Dedifferentiated amniotic fluid mesenchymal stem cell (primary cell): ENCODE measurements around the gene SMCO2.

Source experiments
- DNase-seq: peaks from one replicate; pipeline ENCODE4 v3.0.0-alpha.2; 2016; ENCODE audit errors: extremely low spot score

SMCO2 gene

GRCh38 chr12:27446436-27446835 is at the start of gene SMCO2:
SMCO2 (plus strand) TSS chr12:27446736; CDS start chr12:27470632, 23,896 bp downstream.
- no peak for DNase-seq

GRCh38 chr12:27398466-27398865 is 48.1 kb upstream of the SMCO2 start:
- no peak for DNase-seq

DNA sequence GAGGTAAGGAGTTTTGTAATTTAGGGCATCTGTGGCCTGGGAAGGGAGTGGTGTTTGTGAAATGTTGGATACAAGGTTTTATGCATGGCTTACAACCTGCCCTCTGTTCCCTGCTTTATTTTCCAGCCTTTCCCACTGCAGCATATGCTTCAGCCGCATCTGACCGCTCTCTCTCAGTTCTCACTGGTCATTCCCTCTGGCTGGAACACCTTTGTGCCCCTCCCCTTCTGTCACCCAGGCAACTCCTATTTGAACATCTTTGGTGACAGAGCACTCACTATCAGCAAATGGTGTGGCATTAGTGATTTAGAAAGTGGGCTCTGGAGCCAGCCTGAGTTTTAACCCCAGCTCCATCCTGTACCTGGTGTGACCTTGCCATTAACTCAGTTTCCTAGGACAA is 47.5 kb upstream of the SMCO2 start:
- no peak for DNase-seq

- DNase-seq: no peak
These were observed 45.6 kb upstream of the SMCO2 start for GRCh38 chr12:27400856-27401354.

DNA sequence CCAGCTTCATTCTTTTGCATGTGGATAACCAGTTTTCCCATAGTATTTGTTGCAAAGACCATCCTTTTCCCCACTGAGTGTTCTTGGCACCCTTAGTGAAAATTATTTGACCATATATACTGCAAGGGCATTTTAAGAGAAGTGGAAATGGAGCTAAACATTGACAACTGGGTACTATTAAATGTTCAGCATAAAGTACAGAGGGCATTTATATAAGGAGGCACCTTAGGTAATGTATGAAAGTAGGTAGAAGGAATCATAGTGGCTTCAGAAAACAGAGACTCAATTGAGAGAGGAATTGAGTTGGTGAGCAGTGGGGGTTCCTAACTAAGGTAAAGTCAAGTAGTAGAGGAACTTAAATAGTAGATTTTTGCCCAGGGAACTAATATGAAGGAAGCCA is 34.5 kb upstream of the SMCO2 start:
- DNase-seq: no peak

DNA sequence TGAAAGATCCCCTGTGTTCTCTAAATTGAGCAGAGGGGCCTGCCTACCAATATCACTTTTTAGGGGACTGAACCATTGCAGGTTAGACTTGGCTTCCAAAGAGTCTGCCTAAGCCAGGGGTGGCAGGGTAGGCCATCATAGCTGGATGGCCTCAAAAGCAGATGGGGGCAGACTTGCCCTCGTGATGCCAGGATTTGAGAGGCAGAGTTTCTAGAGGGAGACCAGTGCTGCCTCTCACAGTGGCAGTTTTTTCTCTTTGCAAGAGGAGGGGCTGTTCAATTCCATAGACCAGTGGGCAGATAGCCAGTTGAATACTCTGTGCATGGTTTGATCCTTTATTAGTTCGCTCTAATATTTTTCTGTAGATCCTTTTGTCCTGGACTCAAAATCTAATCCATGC is 23.8 kb upstream of the SMCO2 start:
- DNase-seq: no peak

- DNase-seq: peak; percentile 61
These were observed 21.8 kb upstream of the SMCO2 start for GRCh38 chr12:27424631-27425230.

GRCh38 chr12:27425306-27425705 is 21.2 kb upstream of the SMCO2 start:
- no peak for DNase-seq

- DNase-seq: no peak
These were observed 19.6 kb upstream of the SMCO2 start for GRCh38 chr12:27426743-27427487.

- DNase-seq: no peak
These were observed 18.7 kb upstream of the SMCO2 start for GRCh38 chr12:27427824-27428223.

DNA sequence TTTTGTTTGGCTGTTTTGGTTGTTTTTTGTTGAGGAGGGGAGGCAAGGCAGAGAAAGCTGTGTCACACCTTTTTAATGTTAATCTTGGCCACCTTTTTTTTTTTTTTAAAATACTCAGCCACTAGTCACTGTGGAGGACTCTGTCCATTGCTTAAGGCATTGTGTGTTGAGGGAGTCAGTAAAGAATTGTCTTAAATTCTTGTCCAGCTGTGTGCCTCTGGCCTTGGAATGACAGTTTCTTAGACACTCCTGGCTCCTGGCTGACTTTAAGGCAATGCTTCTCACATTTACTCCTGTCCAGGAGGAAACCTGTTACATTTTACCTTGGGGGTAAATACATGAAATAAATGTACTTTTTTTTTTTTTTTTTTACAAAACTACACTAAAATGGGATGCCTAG is 18.1 kb upstream of the SMCO2 start:
- no peak for DNase-seq

DNA sequence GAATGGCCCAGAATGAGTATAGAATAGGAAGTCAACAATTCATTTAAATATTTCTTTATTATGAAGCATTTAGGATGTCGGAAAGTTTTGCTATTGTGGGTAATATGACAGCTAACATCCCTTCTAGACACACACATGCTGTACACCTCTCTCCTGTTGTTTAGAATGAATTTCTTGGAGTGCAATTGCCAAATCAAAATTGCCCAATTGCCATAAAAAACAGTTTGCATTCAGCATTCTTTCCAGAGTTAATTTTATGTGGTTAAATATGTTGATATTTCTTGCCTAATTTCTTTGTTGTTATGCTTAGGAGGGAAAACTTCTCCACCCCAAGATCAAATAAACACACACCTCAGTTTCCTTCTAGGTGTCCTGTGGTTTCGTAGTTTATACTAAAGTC is 16.9 kb upstream of the SMCO2 start:
- no peak for DNase-seq

- no peak for DNase-seq
These were observed 15.4 kb upstream of the SMCO2 start for GRCh38 chr12:27431185-27431584.

DNA sequence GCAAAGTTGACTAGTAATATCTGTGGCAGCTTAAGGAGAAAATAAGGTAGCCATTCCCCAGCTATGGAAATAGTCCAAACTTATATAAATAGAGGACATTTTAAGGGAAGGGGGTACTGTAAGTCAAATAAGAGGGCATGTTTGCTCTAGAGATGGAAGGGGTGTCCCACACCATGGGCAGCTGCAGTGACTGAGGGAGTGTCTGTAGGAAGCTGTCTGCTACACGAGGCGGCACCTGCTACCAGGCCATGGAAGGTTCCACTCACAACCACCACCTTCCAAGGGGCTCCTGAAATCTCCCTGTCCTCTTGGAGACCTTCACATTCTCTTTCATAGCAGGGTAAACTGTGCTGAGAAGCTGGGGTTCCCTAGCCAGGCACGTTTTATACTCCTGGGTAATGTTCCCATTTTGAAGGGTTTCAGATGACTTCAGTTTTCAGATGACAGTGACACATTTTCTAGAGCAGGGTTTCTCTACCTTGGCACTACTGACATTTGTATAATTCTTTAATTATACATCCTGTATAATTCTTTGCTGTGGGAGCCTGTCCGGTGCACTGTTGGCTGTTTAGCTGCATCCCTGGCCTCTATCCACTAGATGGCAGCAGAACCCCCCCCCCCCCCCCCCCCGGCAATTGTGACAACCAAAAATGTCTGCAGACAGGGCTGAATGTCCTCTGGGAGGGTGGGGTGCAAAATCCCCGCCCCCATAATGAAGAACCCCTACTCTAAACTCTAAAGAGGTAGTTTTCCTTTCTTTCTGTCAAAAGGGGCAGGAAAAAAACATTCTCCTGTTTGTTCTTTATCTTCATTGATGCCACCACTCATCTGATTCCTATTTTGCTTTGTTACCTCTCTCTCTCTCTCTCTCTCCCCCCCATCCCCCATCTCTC is 11.6 kb upstream of the SMCO2 start:
- no peak for DNase-seq

DNA sequence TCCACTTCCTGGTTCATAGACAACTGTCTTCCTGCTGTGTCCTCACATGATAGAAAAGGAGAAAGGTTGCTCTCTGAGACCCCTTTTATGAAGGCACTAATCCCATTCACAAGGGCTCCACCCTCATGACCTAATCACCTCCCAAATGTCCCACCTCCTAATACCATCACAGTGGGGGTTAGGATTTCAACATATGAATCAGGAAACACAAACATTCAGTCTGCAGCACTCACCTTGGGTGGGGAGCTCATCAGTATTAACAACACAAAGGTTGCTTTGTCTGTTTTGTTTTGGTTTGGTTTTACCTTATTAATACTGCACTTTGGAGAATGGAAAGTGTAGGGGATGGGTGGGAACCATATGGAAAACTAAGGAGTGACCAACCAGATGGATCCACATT is 10.5 kb upstream of the SMCO2 start:
- no peak for DNase-seq

DNA sequence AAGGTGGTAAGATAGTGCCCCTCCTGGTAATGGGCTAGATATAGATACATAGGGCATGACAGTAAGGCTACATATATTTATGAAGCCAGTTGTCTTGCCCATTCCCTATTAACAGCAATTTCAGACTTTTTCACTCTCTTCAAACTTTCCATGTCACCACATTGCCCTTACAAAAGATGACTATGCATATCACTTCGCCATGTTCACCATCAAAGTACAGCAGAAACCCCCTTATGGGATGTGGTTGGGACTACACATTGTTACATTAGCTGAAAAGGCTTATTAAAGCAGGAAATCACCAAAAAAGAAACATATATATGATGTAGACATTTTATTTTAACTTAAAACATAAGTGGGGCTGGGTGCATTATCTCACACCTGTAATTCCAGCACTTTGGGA is 9.8 kb upstream of the SMCO2 start:
- no peak for DNase-seq

DNA sequence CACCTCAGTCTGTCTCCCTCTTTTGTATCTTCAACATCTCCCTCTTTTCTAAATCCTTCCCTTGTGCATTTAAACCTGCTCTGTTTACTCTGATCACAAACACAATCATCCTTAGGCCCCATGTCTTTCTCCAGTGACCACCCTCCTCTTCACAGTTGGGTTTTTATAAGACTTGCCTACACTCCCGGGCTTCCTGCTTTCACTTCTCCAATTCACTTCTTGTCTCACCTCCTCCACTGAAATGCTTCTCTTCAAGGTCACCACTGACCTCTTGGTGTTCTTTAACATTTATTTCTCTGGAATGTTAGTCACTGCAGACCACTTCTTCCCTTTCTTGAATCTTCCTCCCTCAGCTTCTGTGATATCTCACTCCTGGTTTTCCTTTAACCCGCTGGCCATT is 8.7 kb upstream of the SMCO2 start:
- DNase-seq: no peak

DNA sequence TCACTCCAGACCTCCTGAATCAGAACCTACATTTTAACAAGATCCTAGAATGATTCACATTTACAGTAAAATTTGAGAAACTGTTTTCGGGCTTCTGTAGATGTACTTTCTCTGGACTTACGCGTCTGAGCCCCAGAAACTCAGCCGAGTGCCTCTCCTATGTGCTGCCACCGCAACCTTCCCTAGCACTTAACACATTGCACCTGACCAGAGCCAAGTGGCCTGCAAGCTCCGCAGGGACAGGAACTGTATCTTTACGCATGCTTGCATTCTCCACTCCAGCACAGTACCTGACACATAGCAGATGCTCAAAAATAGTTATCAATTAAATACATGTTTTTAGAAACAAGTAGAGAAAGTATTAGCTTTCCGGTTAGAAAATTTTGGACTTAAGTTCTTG is 1.2 kb downstream of the SMCO2 start:
- DNase-seq: no peak

- DNase-seq: no peak
These were observed 2.5 kb downstream of the SMCO2 start for GRCh38 chr12:27449026-27449425.

- no peak for DNase-seq
These were observed 3.5 kb downstream of the SMCO2 start for GRCh38 chr12:27449893-27450534.

GRCh38 chr12:27451036-27451825 is 4.7 kb downstream of the SMCO2 start:
- no peak for DNase-seq
